ENCODE data around the gene CFAP206.

GRCh38 chr6:87378947-87379346 lies 28.8 kb upstream of the CFAP206 start:
- TF ChIP-seq CTCF (IDR thresholded peaks at IDR 0.05) = no peak
- TF ChIP-seq EZH2 (IDR thresholded peaks at IDR 0.05; ENCODE audit: borderline replicate concordance, insufficient read depth, low read depth, low read length, poor library complexity, severe bottlenecking) = no peak
